Neural cell (in vitro differentiated cells): Measurements from ENCODE around the gene PDGFA.

Experiments used
- EP300 ChIP-seq: fragments of 450-650 bp; conservative IDR thresholded peaks from 2 replicates; pipeline ENCODE4 v1.6.1; 2014; ENCODE audit warnings: antibody characterized with exemption, mild to moderate bottlenecking, moderate library complexity; ENCODE audit not compliant: poor library complexity, severe bottlenecking
- EZH2 ChIP-seq: fragments of 200-600, 300-800 bp; shearing (Covaris generic), sonication (generic); IDR thresholded peaks from 2 replicates; pipeline ENCODE4 v1.6.1; 2014; ENCODE audit warnings: antibody characterized with exemption, low read length, borderline replicate concordance, mild to moderate bottlenecking; ENCODE audit not compliant: insufficient read depth, poor library complexity, severe bottlenecking
- MXI1 ChIP-seq: fragments of 450-650 bp; conservative IDR thresholded peaks from 2 replicates; pipeline ENCODE4 v1.6.1; 2014; ENCODE audit warnings: antibody characterized with exemption, mild to moderate bottlenecking; ENCODE audit not compliant: poor library complexity, severe bottlenecking
- RAD21 ChIP-seq: fragments of 450-650 bp; conservative IDR thresholded peaks from 2 replicates; pipeline ENCODE4 v1.6.1; 2014; ENCODE audit warnings: antibody characterized with exemption, mild to moderate bottlenecking, moderate library complexity
- TF ChIP-seq, protein P1 (sequence below): fragments of 450-650 bp; IDR thresholded peaks from 2 replicates; pipeline ENCODE4 v1.5.1; 2014; ENCODE audit warnings: antibody characterized with exemption, mild to moderate bottlenecking, moderate library complexity; ENCODE audit not compliant: poor library complexity, severe bottlenecking
- TF ChIP-seq, protein P2 (sequence below): IDR thresholded peaks from 2 replicates; pipeline ENCODE4 v1.6.1; 2012; ENCODE audit warnings: borderline replicate concordance

GRCh38 chr7:458511-459245 lies 61.0 kb downstream of the PDGFA start:
- TF ChIP-seq, protein P1, sequence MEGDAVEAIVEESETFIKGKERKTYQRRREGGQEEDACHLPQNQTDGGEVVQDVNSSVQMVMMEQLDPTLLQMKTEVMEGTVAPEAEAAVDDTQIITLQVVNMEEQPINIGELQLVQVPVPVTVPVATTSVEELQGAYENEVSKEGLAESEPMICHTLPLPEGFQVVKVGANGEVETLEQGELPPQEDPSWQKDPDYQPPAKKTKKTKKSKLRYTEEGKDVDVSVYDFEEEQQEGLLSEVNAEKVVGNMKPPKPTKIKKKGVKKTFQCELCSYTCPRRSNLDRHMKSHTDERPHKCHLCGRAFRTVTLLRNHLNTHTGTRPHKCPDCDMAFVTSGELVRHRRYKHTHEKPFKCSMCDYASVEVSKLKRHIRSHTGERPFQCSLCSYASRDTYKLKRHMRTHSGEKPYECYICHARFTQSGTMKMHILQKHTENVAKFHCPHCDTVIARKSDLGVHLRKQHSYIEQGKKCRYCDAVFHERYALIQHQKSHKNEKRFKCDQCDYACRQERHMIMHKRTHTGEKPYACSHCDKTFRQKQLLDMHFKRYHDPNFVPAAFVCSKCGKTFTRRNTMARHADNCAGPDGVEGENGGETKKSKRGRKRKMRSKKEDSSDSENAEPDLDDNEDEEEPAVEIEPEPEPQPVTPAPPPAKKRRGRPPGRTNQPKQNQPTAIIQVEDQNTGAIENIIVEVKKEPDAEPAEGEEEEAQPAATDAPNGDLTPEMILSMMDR, result no peak
- TF ChIP-seq MXI1, result no peak
- TF ChIP-seq EP300, result no peak
- no peak for TF ChIP-seq RAD21
- no peak for TF ChIP-seq EZH2
- TF ChIP-seq, protein P2, sequence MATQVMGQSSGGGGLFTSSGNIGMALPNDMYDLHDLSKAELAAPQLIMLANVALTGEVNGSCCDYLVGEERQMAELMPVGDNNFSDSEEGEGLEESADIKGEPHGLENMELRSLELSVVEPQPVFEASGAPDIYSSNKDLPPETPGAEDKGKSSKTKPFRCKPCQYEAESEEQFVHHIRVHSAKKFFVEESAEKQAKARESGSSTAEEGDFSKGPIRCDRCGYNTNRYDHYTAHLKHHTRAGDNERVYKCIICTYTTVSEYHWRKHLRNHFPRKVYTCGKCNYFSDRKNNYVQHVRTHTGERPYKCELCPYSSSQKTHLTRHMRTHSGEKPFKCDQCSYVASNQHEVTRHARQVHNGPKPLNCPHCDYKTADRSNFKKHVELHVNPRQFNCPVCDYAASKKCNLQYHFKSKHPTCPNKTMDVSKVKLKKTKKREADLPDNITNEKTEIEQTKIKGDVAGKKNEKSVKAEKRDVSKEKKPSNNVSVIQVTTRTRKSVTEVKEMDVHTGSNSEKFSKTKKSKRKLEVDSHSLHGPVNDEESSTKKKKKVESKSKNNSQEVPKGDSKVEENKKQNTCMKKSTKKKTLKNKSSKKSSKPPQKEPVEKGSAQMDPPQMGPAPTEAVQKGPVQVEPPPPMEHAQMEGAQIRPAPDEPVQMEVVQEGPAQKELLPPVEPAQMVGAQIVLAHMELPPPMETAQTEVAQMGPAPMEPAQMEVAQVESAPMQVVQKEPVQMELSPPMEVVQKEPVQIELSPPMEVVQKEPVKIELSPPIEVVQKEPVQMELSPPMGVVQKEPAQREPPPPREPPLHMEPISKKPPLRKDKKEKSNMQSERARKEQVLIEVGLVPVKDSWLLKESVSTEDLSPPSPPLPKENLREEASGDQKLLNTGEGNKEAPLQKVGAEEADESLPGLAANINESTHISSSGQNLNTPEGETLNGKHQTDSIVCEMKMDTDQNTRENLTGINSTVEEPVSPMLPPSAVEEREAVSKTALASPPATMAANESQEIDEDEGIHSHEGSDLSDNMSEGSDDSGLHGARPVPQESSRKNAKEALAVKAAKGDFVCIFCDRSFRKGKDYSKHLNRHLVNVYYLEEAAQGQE, result no peak
